NCI-H446 treated with DMSO at 0.1 percent for 48 hours (cell line): Measurements from ENCODE around the gene SIGLEC8.
"Not testable (repeated sequence)": the region's sequence is repeated elsewhere in the genome, so short reads cannot be mapped to it uniquely, and the experiment has no call there.

Experiments
- DNase-seq: peaks from one replicate; lab custom pipeline; 2025; lab: John Stamatoyannopoulos, UW

Gene SIGLEC8

GRCh38 chr19:51447510-51447909 lies 10.7 kb downstream of the SIGLEC8 start:
- DNase-seq = not testable (repeated sequence)

- no peak for DNase-seq
Measured at GRCh38 chr19:51441410-51442390, 16.6 kb downstream of the SIGLEC8 start.

- no peak for DNase-seq
Measured at GRCh38 chr19:51440846-51441409, 17.3 kb downstream of the SIGLEC8 start.

GRCh38 chr19:51440052-51440451 lies 18.2 kb downstream of the SIGLEC8 start:
- DNase-seq = no peak

GRCh38 chr19:51439021-51439465 lies 19.2 kb downstream of the SIGLEC8 start:
- DNase-seq = no peak

GRCh38 chr19:51434456-51434855 lies 23.8 kb downstream of the SIGLEC8 start:
- DNase-seq = no peak

- DNase-seq = no peak
Measured at GRCh38 chr19:51433043-51433442, 25.2 kb downstream of the SIGLEC8 start.

- DNase-seq = no peak
Measured at GRCh38 chr19:51431124-51431523, 27.1 kb downstream of the SIGLEC8 start.

- DNase-seq = no peak
Measured at GRCh38 chr19:51430221-51430620, 28.0 kb downstream of the SIGLEC8 start.

GRCh38 chr19:51427201-51427600 lies 31.1 kb downstream of the SIGLEC8 start:
- DNase-seq = no peak

- no peak for DNase-seq
Measured at GRCh38 chr19:51422053-51422448, 36.2 kb downstream of the SIGLEC8 start.

GRCh38 chr19:51421229-51422052 lies 36.8 kb downstream of the SIGLEC8 start:
- DNase-seq = no peak

- not testable (repeated sequence) for DNase-seq
Measured at GRCh38 chr19:51420511-51420910, 37.7 kb downstream of the SIGLEC8 start.

GRCh38 chr19:51418707-51419106 lies 39.5 kb downstream of the SIGLEC8 start:
- DNase-seq = no peak

- no peak for DNase-seq
Measured at GRCh38 chr19:51417810-51418157, 40.5 kb downstream of the SIGLEC8 start.

GRCh38 chr19:51417107-51417809 lies 41.0 kb downstream of the SIGLEC8 start, which contains the start of gene SIGLEC10:
TSS of gene SIGLEC10 (minus strand) at chr19:51417642. CDS start at chr19:51417581, 61 bp downstream.
- DNase-seq = no peak

GRCh38 chr19:51416422-51416821 lies 41.8 kb downstream of the SIGLEC8 start:
- not testable (repeated sequence) for DNase-seq

GRCh38 chr19:51415187-51415586 lies 43.1 kb downstream of the SIGLEC8 start:
- DNase-seq = no peak

GRCh38 chr19:51410950-51411748 lies 47.1 kb downstream of the SIGLEC8 start:
- DNase-seq = no peak

- DNase-seq = no peak
Measured at GRCh38 chr19:51407511-51408131, 50.6 kb downstream of the SIGLEC8 start.
